Neural cell (in vitro differentiated cells): ENCODE results near the gene SCAANT1. TPM values are rescaled to one million over a fixed set of nuclear protein-coding genes. Genes with fewer than 3 reads are reported as not detected.

Source experiments
- H2AFZ ChIP-seq: fragments of 200-600, 300-800 bp; sonication (generic), shearing (Covaris generic); 2 replicates; pipeline ENCODE4 v1.6.0; 2014; ENCODE audit warnings: low read depth, mild to moderate bottlenecking, antibody characterized with exemption, low read length, moderate library complexity
- H3F3A ChIP-seq: fragments of 200-600 bp; shearing (Covaris generic); 2 replicates; pipeline ENCODE4 v1.6.1; 2016; ENCODE audit warnings: mild to moderate bottlenecking, moderate library complexity, mixed read lengths, antibody characterized with exemption, low read length; ENCODE audit not compliant: insufficient read depth, poor library complexity, severe bottlenecking
- H3K27ac ChIP-seq: fragments of 200-600, 300-800 bp; sonication (generic), shearing (Covaris generic); 2 replicates; pipeline ENCODE4 v1.5.1; 2014; ENCODE audit warnings: mild to moderate bottlenecking, low read length, moderate library complexity
- H3K27me3 ChIP-seq: fragments of 300-800, 200-600 bp; sonication (generic), shearing (Covaris generic); 2 replicates; pipeline ENCODE4 v1.6.0; 2014; ENCODE audit warnings: mild to moderate bottlenecking, low read depth, low read length, moderate library complexity; ENCODE audit not compliant: insufficient read depth
- H3K36me3 ChIP-seq: fragments of 300-800, 200-600 bp; sonication (generic), shearing (Covaris generic); 2 replicates; pipeline ENCODE4 v1.5.1; 2014; ENCODE audit warnings: mild to moderate bottlenecking, antibody characterized with exemption, low read length, moderate library complexity; ENCODE audit not compliant: insufficient read depth
- H3K4me2 ChIP-seq: fragments of 300-800, 200-600 bp; sonication (generic), shearing (Covaris generic); 2 replicates; pipeline ENCODE4 v1.6.0; 2014; ENCODE audit warnings: mild to moderate bottlenecking, low read length
- H3K4me3 ChIP-seq: fragments of 300-800, 200-600 bp; sonication (generic), shearing (Covaris generic); 2 replicates; pipeline ENCODE4 v1.5.1; 2014; ENCODE audit warnings: mild to moderate bottlenecking, low read length, moderate library complexity
- H3K79me2 ChIP-seq: fragments of 200-600 bp; shearing (Covaris generic); replicated peaks from 2 replicates; pipeline ENCODE4 v1.6.0; 2014; ENCODE audit warnings: mild to moderate bottlenecking, low read length, moderate library complexity; ENCODE audit not compliant: insufficient read depth
- H3K9ac ChIP-seq: fragments of 300-800, 200-600 bp; sonication (generic), shearing (Covaris generic); 2 replicates; pipeline ENCODE4 v1.6.1; 2016; ENCODE audit warnings: mild to moderate bottlenecking, low read length, mixed read lengths
- H3K9me2 ChIP-seq: fragments of 200-600 bp; shearing (Covaris generic); 2 replicates; pipeline ENCODE4 v1.6.1; 2016; ENCODE audit warnings: mild to moderate bottlenecking, low read length, mixed read lengths; ENCODE audit not compliant: insufficient read depth
- H3K9me3 ChIP-seq: fragments of 200-600, 300-800 bp; sonication (generic), shearing (Covaris generic); 2 replicates; pipeline ENCODE4 v1.6.1; 2016; ENCODE audit warnings: mild to moderate bottlenecking, mixed run types, low read length, moderate library complexity, mixed read lengths
- H4K20me1 ChIP-seq: fragments of 200-600 bp; shearing (Covaris generic); 2 replicates; pipeline ENCODE4 v1.6.1; 2016; ENCODE audit warnings: mild to moderate bottlenecking, mixed run types; ENCODE audit not compliant: insufficient read depth
- EP300 ChIP-seq: fragments of 450-650 bp; conservative IDR thresholded peaks from 2 replicates; pipeline ENCODE4 v1.6.1; 2014; ENCODE audit warnings: antibody characterized with exemption, mild to moderate bottlenecking, moderate library complexity; ENCODE audit not compliant: poor library complexity, severe bottlenecking
- EZH2 ChIP-seq: fragments of 200-600, 300-800 bp; shearing (Covaris generic), sonication (generic); IDR thresholded peaks from 2 replicates; pipeline ENCODE4 v1.6.1; 2014; ENCODE audit warnings: antibody characterized with exemption, low read length, borderline replicate concordance, mild to moderate bottlenecking; ENCODE audit not compliant: insufficient read depth, poor library complexity, severe bottlenecking
- MXI1 ChIP-seq: fragments of 450-650 bp; conservative IDR thresholded peaks from 2 replicates; pipeline ENCODE4 v1.6.1; 2014; ENCODE audit warnings: antibody characterized with exemption, mild to moderate bottlenecking; ENCODE audit not compliant: poor library complexity, severe bottlenecking
- POLR2AphosphoS5 ChIP-seq: IDR thresholded peaks from 2 replicates; pipeline ENCODE4 v1.6.1; 2012
- RAD21 ChIP-seq: fragments of 450-650 bp; conservative IDR thresholded peaks from 2 replicates; pipeline ENCODE4 v1.6.1; 2014; ENCODE audit warnings: antibody characterized with exemption, mild to moderate bottlenecking, moderate library complexity
- REST ChIP-seq: IDR thresholded peaks from 2 replicates; pipeline ENCODE4 v1.6.1; 2012; ENCODE audit warnings: borderline replicate concordance
- SMC3 ChIP-seq: fragments of 450-650 bp; conservative IDR thresholded peaks from 2 replicates; pipeline ENCODE4 v1.6.1; 2014; ENCODE audit warnings: antibody characterized with exemption, mild to moderate bottlenecking, moderate library complexity; ENCODE audit not compliant: poor library complexity
- TAF1 ChIP-seq: IDR thresholded peaks from 2 replicates; pipeline ENCODE4 v1.6.1; 2012; ENCODE audit warnings: low read depth
- polyA plus RNA-seq: library from polyadenylated mRNA; depleted of rRNA; stranded (reverse); fragments of >200 nt; gene quantifications from 2 replicates; pipeline ENCODE4 v1.2.3, GENCODE V29; 2014
- TF ChIP-seq, protein P1 (sequence below): fragments of 450-650 bp; IDR thresholded peaks from 2 replicates; pipeline ENCODE4 v1.5.1; 2014; ENCODE audit warnings: antibody characterized with exemption, mild to moderate bottlenecking, moderate library complexity; ENCODE audit not compliant: poor library complexity, severe bottlenecking

SCAANT1 gene
- polyA plus RNA-seq, 1 donor from 2014 or later: not detected

DNA sequence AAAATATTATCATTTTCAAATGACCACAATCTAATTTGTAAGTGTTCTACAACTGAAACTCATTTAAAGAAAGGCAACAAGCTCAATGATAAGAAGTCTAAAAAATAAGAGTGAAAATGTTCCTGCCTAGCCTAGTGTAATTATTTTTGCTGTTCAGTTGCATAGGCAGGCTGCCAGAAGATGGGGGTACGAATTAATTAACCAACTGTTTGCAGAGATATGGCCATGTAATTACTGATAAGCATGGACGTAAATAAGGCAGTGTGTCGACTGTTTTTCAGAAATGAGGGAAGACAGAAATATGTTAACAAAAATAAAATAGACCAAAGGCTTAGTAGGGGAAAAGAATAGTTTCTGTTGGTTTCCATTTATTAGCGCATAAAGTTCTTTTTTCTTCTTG, 24.7 kb upstream of the SCAANT1 start:
- TF ChIP-seq EZH2 (no peak), REST (no peak), MXI1 (no peak), RAD21 (no peak), POLR2AphosphoS5 (no peak), EP300 (no peak), SMC3 (no peak), TAF1 (no peak)
- TF ChIP-seq, protein P1, sequence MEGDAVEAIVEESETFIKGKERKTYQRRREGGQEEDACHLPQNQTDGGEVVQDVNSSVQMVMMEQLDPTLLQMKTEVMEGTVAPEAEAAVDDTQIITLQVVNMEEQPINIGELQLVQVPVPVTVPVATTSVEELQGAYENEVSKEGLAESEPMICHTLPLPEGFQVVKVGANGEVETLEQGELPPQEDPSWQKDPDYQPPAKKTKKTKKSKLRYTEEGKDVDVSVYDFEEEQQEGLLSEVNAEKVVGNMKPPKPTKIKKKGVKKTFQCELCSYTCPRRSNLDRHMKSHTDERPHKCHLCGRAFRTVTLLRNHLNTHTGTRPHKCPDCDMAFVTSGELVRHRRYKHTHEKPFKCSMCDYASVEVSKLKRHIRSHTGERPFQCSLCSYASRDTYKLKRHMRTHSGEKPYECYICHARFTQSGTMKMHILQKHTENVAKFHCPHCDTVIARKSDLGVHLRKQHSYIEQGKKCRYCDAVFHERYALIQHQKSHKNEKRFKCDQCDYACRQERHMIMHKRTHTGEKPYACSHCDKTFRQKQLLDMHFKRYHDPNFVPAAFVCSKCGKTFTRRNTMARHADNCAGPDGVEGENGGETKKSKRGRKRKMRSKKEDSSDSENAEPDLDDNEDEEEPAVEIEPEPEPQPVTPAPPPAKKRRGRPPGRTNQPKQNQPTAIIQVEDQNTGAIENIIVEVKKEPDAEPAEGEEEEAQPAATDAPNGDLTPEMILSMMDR: no peak
- no peak overlapping the region for H3K4me2 ChIP-seq
- no peaks in the 10 kb centered on the region for H3K79me2 ChIP-seq

DNA sequence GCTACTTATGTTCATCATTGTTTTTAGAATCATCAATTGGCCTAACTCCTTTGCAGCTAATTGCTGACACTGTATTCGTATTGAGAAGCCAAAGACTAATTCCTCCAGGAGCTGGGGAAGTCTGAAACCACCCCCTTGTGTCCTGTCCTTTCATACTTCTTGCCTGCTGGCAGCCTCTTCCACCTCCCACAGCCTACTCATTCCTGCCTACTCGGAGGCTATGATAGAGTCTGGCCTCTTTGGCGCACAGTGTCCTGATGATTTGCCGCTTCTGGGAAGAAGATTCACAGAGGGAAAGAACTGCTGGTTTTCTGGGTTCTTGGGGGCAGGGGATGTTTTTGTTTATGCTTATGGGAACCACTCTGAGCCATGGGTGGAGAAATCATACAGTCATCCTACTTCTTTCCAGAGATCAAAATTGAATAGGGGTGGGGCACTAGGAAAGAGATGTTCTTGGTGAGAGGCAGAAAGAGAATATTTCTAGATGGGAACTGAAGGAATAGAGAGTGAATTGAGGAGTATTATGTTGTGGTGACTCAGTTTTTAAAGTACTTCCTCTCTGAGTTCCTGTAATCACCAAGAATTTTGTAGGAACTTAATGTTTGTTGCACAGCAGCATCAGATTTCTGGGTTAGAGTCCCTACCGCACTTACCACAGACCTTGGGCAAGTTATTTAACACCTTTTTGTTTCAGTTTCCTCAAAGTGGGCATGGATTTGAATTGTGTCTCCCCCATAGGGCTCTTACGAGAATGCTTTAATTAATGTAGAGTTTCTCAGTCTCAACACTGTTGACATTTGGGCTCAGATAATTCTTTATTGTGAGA, 22.1 kb upstream of the SCAANT1 start:
- Histone ChIP-seq H3F3A (no peaks in the 10 kb centered on the region), H4K20me1 (no peaks in the 10 kb centered on the region), H3K27ac (no peak overlapping the region), H3K4me3 (no peak overlapping the region), H3K79me2 (no peaks in the 10 kb centered on the region), H3K36me3 (no peaks in the 10 kb centered on the region), H2AFZ (no peak overlapping the region), H3K9me3 (no peaks in the 10 kb centered on the region), H3K9ac (no peak overlapping the region), H3K9me2 (no peaks in the 10 kb centered on the region), H3K27me3 (no peaks in the 10 kb centered on the region), H3K4me2 (no peak overlapping the region)
- TF ChIP-seq SMC3 (no peak), EP300 (no peak), REST (no peak), MXI1 (no peak), TAF1 (no peak), POLR2AphosphoS5 (no peak)
- TF ChIP-seq, protein P1: no peak

More for the DNA sequence above, 24.7 kb upstream of the SCAANT1 start:
- no peak overlapping the region for H3K9ac ChIP-seq
- no peaks in the 10 kb centered on the region for H3F3A ChIP-seq
- H3K27ac ChIP-seq: no peak overlapping the region
- H3K4me3 ChIP-seq: no peak overlapping the region
- H2AFZ ChIP-seq: no peak overlapping the region
- H3K27me3 ChIP-seq: no peaks in the 10 kb centered on the region
- H3K9me2 ChIP-seq: no peaks in the 10 kb centered on the region
- no peaks in the 10 kb centered on the region for H4K20me1 ChIP-seq
- no peaks in the 10 kb centered on the region for H3K36me3 ChIP-seq
- no peaks in the 10 kb centered on the region for H3K9me3 ChIP-seq
